IMR-90 (cell line): ENCODE measurements around the gene OARD1.

Source experiments
- BHLHE40 ChIP-seq: fragments of 150-350 bp; IDR thresholded peaks from 2 replicates; pipeline ENCODE4 v1.6.1; 2016; ENCODE audit warnings: mild to moderate bottlenecking, low read depth, low read length
- CEBPB ChIP-seq: IDR thresholded peaks from 2 replicates; pipeline ENCODE4 v1.6.1; 2012; ENCODE audit warnings: low read depth, low read length, improper control_type of control experiment
- CHD1 ChIP-seq: IDR thresholded peaks from 2 replicates; pipeline ENCODE4 v1.6.1; 2012; ENCODE audit warnings: low read depth, low read length, improper control_type of control experiment
- CTCF ChIP-seq: conservative IDR thresholded peaks from 2 replicates; pipeline ENCODE4 v1.5.1; 2012; ENCODE audit warnings: mild to moderate bottlenecking, low read depth, low read length, improper control_type of control experiment
- FOS ChIP-seq: fragments of 150-350 bp; IDR thresholded peaks from 2 replicates; pipeline ENCODE4 v1.6.1; 2016; ENCODE audit warnings: low read depth, low read length
- MAZ ChIP-seq: IDR thresholded peaks from 2 replicates; pipeline ENCODE4 v1.6.1; 2012; ENCODE audit warnings: low read depth, mild to moderate bottlenecking, low read length, improper control_type of control experiment, moderate library complexity, borderline replicate concordance
- MXI1 ChIP-seq: IDR thresholded peaks from 2 replicates; pipeline ENCODE4 v1.6.1; 2012; ENCODE audit warnings: low read depth, mild to moderate bottlenecking, low read length, moderate library complexity, borderline replicate concordance
- NFE2L2 ChIP-seq: fragments of 150-350 bp; IDR thresholded peaks from 2 replicates; pipeline ENCODE4 v1.6.1; 2016; ENCODE audit warnings: low read depth, mild to moderate bottlenecking, low read length
- POLR2A ChIP-seq: IDR thresholded peaks from 2 replicates; pipeline ENCODE4 v1.6.1; 2012; ENCODE audit warnings: mild to moderate bottlenecking, low read depth, low read length
- RAD21 ChIP-seq: IDR thresholded peaks from 2 replicates; pipeline ENCODE4 v1.6.1; 2012; ENCODE audit warnings: low read length, improper control_type of control experiment
- RCOR1 ChIP-seq: IDR thresholded peaks from 2 replicates; pipeline ENCODE4 v1.6.1; 2012; ENCODE audit warnings: mild to moderate bottlenecking, low read length, improper control_type of control experiment; ENCODE audit not compliant: insufficient replicate concordance
- RFX5 ChIP-seq: IDR thresholded peaks from 2 replicates; pipeline ENCODE4 v1.8.0; 2012; ENCODE audit warnings: low read depth, mild to moderate bottlenecking, low read length, moderate library complexity
- SMC3 ChIP-seq: fragments of 150-350 bp; IDR thresholded peaks from 2 replicates; pipeline ENCODE4 v1.6.1; 2016; ENCODE audit warnings: low read depth, mild to moderate bottlenecking, antibody characterized with exemption, low read length, moderate library complexity
- USF2 ChIP-seq: fragments of 150-350 bp; IDR thresholded peaks from 2 replicates; pipeline ENCODE4 v1.6.1; 2017; ENCODE audit warnings: mild to moderate bottlenecking, antibody characterized with exemption, low read length, low read depth

GRCh38 chr6:41054511-41054910, 17.6 kb downstream of the OARD1 start:
- no peak for TF ChIP-seq CTCF
- no peak for TF ChIP-seq POLR2A
- TF ChIP-seq SMC3: no peak
- no peak for TF ChIP-seq MXI1
- TF ChIP-seq CEBPB: no peak
- no peak for TF ChIP-seq RFX5
- TF ChIP-seq USF2: no peak
- TF ChIP-seq RAD21: no peak
- no peak for TF ChIP-seq FOS
- no peak for TF ChIP-seq CHD1
- no peak for TF ChIP-seq NFE2L2
- TF ChIP-seq RCOR1: no peak
- no peak for TF ChIP-seq BHLHE40
- TF ChIP-seq MAZ: no peak
